Stimulated activated CD8-positive, alpha-beta memory T cell treated with anti-CD3 and anti-CD28 coated beads, Interleukin-2, amount 100 ng/mL, for 1 hour (primary cell): ENCODE results near the gene ZBTB20.

Experiments used
- DNase-seq, 2 donors: peaks; one replicate each; pipeline ENCODE4 v3.0.0-alpha.2; 2020; ENCODE audit warnings: low read depth in 2 of 2

Gene ZBTB20

DNA sequence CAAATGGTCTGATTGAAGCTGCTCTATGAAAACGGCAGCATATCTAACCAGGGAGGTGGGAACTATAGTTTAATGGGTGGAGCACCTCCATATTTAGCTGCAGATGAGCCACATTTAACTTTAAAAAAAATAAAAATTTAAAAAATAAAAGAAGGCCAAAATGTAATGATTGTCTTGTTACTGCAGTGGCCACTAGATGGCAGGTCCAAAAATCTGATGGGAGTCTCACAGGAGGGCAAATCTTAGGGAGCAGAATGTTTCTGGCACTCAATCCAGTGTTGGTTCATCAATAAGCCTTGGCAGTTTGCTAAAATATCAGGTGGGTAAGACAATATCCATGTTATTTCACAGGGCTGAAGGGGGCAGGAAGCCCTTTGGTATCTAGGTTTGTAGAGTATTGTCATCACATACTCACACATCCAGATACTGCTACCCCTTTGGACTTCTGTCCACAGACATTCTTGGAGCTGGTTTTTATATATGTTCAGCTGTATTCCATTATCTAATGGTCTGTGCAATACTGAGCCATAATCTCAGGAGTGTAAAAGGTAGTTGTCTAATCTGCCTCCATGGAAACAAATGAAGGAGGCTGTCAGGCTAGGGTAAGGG lies 619.9 kb downstream of the ZBTB20 start:
- DNase-seq, result no peak

DNA sequence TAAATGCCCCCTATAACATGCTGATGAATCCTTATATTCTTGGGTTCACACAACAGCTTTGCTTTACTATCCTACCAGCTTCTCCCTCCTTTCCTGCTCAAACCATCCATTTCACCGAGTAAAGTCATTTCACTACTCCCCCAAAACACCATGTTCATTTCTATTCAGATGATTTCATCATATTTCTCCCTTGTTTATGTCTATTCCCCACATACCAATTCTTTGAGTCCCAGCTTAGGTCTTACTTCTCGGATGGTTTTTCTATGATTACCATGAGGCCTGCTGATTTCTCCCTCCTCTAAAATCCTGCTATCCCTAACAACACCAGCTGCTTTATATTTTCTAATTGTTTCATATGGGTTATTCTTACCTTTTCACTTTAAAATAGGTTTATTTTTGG lies 621.8 kb downstream of the ZBTB20 start:
- DNase-seq, result no peak

DNA sequence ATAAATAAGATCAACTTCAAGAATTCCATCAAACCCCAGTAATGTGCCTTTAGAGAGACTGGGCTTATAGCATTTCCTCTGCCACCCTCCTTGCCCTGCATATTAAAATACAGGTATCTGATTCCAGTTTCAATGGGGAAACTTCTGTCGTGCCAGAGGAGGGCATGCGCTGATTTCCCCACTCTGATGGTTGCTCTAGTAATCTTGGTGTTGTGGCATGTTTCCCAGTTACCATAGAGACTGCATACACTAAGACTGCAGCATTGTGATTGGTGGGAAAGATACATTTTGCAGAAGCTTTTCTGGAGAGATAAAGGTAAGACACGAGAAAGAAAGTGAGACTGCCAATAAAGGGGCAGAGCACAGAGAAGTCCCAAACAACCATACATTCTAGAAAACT lies 627.7 kb downstream of the ZBTB20 start:
- no peak for DNase-seq

DNA sequence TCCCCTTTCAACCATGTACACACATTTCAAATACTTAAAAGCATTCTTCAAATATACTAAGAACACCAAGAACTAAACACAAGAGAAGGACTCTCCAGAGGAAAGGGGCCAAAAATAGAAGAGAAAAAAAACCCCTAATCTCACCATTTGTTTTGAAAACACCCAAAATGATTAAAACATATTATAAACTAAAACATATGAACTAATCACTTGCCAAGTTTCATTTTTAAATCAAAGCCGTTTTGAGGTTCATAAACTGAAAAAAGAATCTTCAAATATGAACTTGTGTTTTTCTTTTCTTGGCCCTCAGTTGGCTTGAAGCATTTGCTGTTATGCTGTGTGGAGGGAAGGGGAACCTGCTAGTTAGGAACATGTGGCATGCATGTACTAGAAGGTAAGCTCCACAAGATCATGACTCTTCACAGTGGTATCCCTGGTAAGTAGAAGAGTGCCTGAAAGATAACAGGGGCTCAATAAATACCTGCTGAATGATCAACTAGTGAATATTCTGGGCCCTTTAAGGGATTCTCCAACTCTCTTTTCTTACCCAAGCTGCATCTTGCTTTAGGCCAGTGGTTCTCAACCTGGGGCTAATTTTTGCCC lies 628.8 kb downstream of the ZBTB20 start:
- DNase-seq, result no peak

DNA sequence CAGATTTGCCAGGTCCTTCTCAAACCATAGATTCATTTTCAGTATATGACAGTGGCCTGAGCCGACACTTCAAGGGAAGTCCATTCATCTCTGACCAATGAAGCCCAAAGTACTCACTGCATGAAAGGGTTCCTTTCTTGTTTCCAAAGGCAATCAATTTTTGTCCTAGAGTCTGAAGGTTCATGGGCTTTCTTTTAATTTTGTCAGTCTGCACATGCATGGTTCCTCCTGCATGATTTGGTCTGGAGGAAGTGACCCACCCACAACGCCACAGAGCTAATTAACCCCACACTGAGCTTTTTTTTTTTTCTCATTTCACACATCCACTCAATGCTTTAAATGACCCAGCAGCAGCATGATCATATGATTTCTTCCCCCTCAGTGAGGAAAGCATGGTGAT lies 636.9 kb downstream of the ZBTB20 start:
- DNase-seq, result no peak

DNA sequence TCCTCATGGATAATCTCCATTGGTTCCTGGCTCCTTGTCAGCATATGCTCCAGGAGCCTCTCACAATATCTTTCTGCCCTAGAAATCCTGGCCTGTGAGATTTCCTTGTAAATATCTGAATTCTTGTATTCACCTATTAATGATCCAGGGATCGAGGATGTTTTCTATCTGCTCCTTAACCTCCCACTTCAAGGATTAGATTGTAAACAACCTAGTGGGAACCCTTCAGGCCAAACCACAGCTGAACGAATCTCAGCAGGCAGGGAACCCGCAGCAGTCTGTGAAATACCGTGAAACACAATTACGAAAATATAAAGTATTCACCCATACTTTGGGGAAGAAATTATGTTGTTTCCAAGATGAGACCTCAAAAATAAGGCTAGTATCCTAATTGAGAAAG lies 637.3 kb downstream of the ZBTB20 start:
- DNase-seq, result no peak

DNA sequence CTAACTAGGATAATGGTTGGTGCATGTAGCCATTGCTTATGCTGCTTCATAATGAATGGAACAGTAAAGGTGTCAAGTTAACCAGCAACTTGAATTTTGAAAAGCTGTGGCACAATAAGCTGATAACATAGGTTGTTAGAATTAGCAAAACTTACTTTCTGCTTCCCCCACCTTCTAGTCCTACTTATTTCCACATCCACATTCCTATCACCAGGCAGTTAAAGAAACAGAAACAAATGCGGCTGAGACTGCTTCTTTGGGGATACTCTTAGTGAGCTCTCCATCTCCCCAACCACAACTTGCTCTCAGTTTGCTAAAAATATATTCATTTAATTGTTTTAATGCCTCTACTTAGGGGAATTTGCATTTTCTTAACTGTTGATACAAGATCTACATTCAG lies 638.1 kb downstream of the ZBTB20 start:
- no peak for DNase-seq

DNA sequence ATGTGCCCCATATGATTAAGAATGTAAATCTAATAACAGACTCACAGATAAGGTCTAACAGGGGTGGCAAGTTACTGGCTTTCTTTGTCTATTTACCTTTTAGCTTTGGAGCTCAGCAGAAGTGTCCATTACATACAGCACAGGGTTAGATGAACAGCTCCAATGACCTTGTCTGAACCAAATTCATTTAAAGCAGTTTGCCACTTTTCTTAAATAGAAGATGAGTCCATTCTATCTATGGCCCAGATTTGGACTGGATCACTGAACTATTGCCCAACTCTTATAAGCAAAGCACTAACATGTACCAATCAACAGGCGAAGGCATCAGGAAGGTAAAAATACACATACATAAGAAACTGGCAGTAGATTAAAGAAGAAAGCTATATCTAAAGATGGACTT lies 638.9 kb downstream of the ZBTB20 start:
- DNase-seq, result no peak

DNA sequence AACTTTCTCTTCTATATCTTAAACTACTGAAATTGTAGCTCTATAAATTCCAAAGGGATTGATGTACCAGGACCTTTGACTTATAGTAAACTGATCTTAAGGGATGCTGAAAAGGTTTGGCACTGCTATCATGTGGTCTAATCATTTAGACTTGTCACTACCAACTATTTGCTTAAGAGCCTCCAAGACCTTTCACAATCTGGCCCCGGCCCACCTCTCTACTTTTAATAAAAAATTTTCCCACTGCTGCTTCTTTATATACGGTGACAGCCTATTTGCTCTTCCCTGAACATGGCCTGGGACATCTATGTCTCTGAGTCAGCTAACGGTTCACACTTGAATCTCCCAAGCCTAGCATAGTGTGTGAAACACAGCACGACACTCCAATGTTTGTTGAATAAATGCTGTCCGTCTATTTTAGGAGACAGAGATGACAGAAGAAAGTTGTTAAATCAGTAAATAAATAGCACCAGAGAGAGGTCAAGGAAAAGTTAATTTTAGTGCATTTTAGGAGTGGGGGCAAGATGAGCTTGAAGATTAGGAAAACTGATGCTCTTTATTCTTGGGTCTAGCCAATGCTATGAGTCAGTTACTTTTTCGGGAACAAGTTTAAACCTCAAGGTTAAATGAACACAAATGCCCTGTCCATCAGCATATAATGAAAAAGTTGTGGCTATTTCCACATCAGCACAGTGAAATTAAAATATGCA lies 640.3 kb downstream of the ZBTB20 start:
- no peak for DNase-seq

DNA sequence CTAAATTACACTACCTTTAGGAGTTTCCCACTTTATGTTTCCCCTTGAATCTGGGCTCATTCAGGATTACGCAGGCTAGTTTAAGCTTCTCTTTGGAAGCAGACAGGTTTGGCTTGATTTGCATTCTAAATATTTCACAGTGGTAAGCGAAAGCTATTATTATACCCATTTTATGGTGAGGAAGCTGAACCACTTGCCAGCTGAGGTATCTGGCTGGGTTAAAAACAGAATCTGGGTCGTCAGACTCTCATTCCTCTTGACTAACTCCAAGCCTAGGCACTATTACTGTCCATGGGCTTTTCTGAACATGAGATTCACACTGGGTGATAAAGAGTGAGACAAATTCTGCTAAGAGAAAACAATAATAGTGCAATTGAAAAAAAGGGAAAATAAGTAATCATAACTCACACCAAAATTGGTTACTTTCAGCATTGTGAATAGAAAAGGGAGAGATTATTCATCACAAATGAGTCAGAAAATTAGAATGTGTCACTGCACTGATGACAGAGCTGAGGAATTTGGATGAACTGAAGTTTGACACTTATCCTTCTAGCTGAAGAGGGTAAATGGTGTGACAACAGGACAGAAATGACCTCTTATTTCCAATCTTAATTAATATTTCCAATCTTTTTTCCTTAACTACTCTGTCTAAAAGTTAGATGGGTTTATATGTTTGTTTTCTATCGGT lies 642.0 kb downstream of the ZBTB20 start:
- DNase-seq, result no peak

DNA sequence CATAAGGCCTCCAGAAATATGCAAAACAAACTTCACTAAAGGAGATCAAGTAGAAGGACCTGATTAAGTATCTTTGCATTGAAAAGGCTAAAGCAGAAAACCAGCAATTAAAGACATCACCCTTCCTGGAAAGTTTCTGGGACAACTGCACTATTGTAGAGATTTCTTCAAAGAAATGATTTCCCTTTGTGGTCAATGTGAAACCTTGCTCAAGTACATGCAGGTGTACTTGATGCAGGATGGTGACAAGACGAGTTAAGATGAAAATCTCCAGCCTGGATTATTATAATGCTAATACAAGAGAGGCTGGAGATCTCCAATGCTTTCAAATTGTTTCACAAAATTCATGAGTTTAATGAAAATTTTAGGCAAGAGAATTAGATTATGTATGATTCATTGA lies 644.9 kb downstream of the ZBTB20 start:
- no peak for DNase-seq

DNA sequence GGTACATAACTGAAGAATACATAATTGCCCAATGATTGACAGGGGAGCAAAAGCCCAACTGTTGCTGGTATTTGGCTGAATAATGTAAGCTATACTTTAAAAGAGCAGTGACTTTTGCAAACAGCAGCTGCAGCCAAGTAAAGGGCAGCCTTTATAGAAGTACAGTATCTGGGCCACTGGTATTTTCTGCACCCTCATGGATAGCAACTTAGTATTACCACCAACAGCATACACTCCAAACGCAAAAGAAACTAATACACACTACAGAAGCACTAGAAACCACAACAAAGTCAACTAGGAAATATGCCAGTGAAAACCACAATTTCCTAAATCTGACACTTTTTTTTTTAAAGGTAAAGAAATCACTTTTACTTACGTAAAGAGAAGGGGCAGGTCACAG lies 647.1 kb downstream of the ZBTB20 start:
- DNase-seq, result no peak

DNA sequence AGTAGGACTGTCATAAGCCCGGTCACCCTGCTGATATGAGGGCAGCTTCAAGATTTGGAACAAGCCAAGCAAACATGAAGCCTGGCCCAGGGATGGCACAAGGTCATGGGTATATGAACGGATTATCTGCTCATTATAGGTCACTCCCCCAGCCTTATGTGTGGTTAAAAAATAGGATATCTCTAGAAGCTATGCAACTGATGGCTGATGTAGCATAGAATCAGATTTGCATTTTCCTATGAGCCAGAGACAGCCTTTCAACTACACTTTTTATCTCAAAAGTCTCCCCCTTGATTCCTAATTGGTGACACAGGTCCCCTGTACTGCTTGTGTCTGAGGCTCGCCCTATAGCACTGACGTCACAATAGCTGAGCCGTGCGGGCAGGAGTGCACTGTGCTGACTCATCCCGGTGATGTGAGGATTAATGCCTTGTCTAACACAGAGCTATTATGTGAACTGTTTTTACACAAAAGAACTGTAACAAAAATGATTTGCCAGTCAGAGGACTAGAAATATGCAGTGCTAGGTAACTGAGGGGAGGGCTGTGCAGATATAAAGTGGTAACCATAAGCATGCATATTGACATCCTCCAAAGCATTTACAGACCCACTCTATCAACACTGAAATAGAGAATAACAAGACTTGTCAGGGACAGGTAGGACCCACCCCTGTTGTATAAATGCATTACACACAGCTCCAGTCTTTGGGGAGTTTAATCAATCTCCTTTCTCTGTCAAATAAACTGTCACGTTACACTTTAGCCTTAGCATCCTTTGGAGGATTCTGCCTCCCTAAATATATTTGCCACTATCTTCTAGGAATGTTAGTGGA lies 648.3 kb downstream of the ZBTB20 start:
- no peak for DNase-seq

DNA sequence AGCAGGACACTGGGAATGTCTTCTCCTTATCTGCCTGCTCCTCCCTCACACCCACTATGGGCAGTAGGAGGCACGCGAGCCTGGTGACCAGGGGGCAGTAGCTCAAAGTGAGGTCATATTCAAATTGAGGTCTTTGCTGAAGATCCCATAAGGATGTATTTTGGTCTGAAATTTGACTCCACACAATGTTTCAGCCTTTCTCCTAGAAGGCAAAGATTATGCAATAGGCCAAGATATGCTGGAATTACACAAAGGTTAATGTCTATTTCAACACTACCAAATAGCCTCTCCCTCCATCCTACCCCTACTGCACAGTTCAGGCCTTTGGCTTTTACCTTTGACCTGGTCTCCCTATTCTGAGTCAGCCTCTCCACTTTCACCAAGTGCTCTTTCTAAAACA lies 650.2 kb downstream of the ZBTB20 start:
- DNase-seq, result no peak

DNA sequence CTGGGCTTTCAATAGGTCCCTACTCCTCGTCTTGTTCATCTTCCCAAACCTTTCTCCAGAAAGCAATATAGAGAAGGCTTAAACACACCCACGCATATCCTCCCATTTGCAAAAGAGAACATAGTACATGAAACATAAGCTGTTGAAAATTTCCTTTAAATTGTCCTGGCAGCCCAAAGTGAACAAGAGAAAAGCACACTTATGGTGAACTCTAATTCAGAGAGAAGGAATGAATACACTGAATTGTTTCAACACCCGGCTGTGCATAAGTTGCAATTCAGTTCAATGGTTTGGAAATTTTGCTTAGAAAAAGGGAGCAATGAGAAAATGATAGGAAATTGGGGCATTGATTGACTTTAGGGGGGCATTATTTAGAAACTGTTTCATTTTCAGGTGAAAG lies 650.6 kb downstream of the ZBTB20 start:
- no peak for DNase-seq

DNA sequence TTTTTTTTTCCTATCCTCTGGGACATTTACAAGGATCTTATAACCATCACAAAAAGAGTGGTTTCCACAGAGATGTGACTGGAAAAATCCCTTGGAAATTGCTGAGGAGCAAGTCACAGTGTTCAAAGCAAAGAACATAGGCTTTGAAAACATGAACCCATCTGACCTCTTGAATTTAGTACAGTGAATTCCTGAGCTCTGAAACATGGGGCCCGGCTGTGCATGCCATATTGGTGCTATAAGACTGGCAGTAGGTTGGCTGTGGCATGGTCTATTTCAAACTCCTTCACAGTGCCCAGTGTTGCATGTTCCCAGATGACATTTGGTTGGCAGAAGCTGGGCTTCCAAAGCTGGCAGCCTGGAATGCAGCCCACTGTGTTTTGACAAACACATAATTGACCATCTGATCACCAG lies 651.1 kb downstream of the ZBTB20 start:
- no peak for DNase-seq

DNA sequence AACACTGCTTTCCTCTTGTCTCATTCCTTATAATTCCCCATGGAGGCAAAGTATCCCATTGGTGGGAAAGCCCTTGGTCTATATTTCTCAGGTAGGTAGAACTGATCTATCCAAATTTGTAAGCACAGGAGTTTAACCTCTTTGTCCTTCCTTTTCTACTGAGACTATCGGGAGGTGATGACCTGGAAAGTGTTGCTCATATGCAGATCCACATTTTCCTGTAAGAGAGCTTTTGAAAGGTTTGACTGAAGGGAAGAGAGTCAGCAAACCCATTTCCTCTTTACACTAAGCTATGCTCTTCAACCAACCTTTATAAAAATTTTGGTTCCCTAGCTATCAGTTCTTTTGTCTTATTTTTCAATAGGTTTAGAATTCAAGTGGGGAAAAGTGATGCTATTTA lies 652.6 kb downstream of the ZBTB20 start:
- DNase-seq, result no peak

DNA sequence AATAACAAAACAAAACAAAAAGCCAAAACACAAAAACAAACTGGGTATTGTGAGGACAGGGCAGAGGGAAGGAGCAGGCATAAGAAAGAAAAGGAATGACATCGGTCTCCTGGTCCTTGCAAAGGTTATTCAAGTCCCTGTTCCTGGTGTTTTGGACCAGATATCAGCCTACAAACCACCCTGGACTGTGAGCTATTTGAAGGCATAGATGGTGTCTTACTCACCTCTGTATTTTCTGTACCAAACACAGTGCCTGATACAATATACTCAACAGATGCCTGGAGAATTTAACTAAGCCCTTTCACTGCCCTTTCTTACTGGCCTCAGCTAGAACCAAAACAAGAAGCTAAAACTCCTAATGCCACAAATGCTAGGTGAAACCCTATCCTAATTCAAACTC lies 656.3 kb downstream of the ZBTB20 start:
- no peak for DNase-seq

DNA sequence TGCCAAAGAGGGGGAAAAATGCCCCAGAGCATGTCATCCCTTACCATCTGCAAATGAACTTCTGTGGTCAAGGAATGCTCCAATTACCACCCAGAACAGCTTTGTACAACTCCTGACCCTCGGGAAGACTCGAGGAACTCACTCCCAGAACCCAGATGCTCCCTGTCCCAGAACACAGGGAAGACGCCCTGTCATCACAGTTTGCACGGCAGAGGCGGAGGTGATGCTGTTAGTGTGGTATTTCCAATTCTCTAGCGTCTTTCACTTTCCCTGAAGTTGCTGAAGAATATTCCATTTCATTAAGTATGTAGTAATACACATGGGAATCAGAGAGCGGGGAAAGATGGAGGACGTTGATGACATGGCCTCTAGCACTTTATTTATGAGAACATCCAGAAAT lies 659.6 kb downstream of the ZBTB20 start:
- no peak for DNase-seq

DNA sequence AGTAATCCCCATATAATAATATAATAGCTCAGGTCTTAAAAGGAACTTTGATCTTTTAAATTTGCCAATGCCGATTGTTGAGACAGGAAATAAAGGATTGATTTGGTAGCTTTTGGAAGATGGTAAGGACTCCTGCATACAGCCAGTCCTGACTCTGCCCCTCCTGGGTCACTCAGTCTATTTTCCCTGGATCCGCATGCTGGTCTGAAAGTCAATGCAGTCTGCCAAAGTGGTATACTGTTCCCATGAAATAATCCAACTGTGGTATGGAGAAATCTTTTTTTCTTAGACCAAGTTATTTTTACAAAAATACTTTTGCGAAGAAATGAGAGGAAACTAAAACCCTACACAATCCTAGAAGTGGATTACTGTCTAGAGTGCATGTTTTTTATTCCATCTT lies 662.2 kb downstream of the ZBTB20 start:
- DNase-seq, result no peak

DNA sequence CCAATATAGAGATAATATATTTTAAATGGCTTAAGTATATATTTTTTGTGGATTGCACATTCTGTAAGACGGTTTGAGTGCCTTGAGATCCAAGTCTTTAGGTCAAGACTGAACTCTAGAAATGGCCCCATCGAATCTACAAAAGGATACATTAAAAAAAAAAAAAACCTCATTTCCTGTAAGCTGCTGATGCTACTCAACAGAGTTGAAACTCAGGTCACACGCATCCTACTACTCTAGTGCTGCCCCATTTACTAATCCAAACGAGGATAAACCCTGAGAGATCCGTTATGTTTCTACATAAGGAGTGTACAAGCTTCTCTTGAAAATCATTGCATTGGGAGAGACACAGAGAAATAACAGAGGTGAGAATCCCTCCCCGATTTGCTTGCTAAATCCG lies 666.0 kb downstream of the ZBTB20 start:
- no peak for DNase-seq

DNA sequence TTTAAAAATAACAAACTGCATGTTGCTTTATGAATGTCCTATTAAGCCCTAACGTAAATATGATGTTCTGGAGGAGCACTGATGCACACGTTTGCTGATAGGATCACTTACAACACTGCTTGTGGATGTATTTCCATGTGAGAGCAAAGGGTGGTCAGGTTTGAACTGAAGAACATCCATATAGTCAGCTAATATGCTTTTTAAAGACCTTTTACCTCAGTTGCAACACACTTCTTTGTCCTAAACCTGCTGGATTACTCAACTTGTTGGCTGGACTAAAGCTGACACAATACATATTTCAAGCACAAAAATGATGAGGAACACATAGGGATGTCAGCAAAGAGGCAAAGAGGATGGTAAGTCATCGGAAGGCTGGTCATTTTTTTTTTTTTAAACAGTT lies 666.6 kb downstream of the ZBTB20 start:
- DNase-seq, result no peak
